ENCODE results near the gene HOXD8. TPM values are rescaled to one million over a fixed set of nuclear protein-coding genes. Genes with fewer than 3 reads are reported as not detected.

The HOXD8 gene
- total RNA-seq, 1 donor from 2014 or later: not detected

DNA sequence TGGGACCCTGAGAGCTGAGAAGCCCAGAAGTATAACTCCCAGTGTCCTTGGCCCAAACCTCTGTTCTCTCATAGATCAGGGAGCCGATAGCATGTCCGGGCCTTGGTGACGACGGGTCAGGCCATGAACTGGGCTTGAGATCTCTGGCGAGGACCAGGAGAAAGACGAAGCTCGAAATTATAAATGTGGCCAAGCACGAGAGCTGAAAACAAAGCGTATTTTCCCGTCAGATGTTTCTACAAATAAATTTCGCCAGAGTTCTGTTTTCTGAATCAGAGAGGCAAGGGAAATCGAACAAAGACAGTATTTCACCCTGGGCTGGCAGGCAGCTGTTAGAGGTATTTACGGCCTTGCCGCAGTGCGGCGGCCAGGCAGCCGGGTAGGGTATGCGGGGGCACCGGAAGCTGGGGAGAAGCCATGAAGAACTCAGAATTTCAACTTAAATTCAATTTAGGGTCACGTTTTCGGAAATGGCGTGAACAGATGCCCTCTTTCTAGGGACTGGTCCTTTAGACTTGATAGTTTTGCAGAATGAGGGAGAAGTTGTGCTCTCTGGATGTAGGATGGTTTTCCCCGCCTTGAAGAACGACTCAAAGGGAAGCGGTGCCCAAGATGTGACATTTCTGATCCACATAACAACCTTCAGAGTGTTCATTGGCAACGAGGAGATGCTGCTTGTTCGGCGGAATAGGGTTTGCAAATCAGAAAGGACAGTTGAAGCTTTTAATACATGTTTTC lies 9.6 kb downstream of the HOXD8 start:
- Mint-ChIP-seq H3K27me3 (ENCODE audit: low read depth) (peaks cover 83% of the 10 kb centered on the region), H3K4me1 (ENCODE audit: low read depth) (peaks cover 11% of the 10 kb centered on the region), H3K9me3 (ENCODE audit: low read depth) (peaks cover 9% of the 10 kb centered on the region), H3K4me3 (ENCODE audit: unreplicated experiment) (no peak overlapping the region), H3K27ac (ENCODE audit: unreplicated experiment) (no peak overlapping the region), H3K36me3 (ENCODE audit: low read depth) (peaks cover 10% of the 10 kb centered on the region)
- TF ChIP-seq, protein P1, sequence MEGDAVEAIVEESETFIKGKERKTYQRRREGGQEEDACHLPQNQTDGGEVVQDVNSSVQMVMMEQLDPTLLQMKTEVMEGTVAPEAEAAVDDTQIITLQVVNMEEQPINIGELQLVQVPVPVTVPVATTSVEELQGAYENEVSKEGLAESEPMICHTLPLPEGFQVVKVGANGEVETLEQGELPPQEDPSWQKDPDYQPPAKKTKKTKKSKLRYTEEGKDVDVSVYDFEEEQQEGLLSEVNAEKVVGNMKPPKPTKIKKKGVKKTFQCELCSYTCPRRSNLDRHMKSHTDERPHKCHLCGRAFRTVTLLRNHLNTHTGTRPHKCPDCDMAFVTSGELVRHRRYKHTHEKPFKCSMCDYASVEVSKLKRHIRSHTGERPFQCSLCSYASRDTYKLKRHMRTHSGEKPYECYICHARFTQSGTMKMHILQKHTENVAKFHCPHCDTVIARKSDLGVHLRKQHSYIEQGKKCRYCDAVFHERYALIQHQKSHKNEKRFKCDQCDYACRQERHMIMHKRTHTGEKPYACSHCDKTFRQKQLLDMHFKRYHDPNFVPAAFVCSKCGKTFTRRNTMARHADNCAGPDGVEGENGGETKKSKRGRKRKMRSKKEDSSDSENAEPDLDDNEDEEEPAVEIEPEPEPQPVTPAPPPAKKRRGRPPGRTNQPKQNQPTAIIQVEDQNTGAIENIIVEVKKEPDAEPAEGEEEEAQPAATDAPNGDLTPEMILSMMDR (IDR thresholded peaks at IDR 0.05): no peak
- DNase-seq (ENCODE audit: low spot score): no peak

DNA sequence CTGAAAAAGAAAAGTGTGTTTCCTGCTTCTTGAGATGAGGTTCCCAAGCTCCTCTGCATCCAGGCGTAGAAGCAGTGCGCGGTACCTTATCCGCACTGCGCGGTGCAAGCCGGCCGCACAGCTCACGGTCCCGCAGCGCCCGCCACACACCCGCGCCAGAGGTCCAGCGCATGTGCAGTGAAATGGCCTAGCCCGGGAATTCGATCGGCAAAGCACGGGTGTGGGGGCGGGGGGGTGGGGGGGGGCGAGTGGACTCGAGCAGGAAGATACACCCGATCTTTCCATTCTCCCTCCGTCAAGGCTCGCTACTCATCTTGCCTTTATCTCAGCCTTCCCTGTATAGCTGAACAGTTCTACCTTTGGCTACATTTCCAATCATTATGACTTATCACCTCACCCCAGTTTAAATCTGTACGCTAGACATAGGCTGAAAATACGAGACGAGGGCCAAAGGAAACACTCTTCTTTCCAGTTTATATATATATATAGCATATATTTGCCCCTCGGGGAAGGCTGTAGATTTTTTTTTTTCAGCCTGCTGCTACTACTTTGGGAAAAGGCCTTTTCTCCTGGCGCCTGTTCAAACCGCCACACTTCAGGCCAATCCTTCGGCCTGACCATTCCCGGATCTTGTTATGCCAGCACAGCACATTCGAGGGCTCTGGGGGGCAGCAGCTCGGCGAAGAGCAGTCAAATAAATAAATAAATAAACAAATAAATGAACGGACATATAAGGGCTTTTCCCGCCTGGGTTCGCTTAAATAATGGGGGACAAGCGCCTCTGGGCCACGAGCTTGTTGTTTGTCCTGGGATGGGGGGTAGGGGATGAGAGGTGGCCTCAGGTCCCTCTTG lies 10.4 kb downstream of the HOXD8 start:
- Mint-ChIP-seq H3K4me1 (ENCODE audit: low read depth) (peaks cover 11% of the 10 kb centered on the region), H3K27me3 (ENCODE audit: low read depth) (peaks cover 80% of the 10 kb centered on the region), H3K9me3 (ENCODE audit: low read depth) (peaks cover 9% of the 10 kb centered on the region), H3K27ac (ENCODE audit: unreplicated experiment) (no peak overlapping the region), H3K36me3 (ENCODE audit: low read depth) (peaks cover 10% of the 10 kb centered on the region), H3K4me3 (ENCODE audit: unreplicated experiment) (no peak overlapping the region)
- TF ChIP-seq, protein P1 (IDR thresholded peaks at IDR 0.05): no peak
- DNase-seq (ENCODE audit: low spot score): no peak

DNA sequence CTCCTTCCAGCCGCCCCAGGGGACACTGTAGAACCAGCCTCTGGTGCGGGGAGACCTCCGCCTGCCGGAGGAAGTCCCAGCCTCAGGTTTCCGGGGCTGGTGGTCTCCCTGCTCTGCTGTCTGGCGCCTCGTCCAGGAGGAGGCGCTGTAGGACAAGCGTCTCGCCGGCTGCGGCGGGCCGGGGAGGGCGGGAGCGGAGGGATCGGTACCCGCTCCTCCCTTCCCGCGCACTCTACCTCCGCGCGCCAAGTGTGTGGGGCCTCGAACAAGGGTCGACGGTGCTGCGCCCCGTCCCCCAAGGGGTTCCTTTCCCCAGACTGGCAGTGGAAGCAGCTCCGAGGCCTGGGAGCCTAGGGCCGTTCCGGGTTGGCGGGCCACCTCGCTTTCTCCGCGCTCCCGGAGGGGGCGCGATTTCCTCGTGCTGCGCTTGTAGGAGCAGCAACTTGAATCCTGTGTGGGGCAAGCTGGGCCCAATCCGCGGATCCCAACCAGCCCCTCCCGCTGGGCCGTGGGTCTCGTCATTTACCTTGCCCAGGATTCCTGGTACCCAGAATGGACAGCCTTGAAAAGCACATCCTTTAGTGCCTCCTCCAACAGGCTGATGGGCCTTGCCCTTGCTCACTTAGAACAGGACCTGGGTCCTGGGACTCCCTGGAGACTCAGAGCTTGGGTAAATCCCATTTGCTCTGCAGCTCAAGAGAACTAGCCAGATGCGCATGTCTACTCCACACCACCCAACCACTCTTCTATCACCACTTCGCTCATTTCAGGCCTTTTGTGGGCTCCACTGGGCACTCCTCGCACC lies 11.2 kb downstream of the HOXD8 start:
- no peak for DNase-seq (ENCODE audit: low spot score)
- Mint-ChIP-seq H3K36me3 (ENCODE audit: low read depth) (peaks cover 7% of the 10 kb centered on the region), H3K27me3 (ENCODE audit: low read depth) (peaks cover 80% of the 10 kb centered on the region), H3K9me3 (ENCODE audit: low read depth) (peaks cover 9% of the 10 kb centered on the region), H3K4me1 (ENCODE audit: low read depth) (peaks cover 7% of the 10 kb centered on the region), H3K4me3 (ENCODE audit: unreplicated experiment) (peak overlapping the region; percentile 12), H3K27ac (ENCODE audit: unreplicated experiment) (no peak overlapping the region)
- TF ChIP-seq, protein P1 (IDR thresholded peaks at IDR 0.05): peak; percentile 85

DNA sequence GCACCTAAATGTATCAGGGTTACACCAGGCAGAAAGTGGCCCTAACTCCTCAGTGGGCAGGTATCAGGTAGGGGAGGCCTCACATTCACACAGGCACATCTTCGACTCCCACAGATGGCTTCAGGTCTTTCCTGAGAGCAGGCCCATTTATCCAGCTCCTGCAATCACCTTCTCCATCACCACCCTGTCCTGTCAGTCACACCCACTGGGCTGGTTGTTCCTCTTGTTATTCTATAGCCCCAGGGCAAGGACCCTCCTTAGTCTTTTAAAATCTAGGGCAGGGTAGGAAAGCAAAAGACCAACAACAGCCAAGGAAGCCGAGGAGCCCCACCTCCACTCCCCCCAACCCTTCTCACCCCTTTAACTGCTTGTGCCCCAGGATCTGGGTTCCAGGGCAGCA lies 12.8 kb downstream of the HOXD8 start:
- H3K4me1 Mint-ChIP-seq (ENCODE audit: low read depth): no peaks in the 10 kb centered on the region
- H3K36me3 Mint-ChIP-seq (ENCODE audit: low read depth): peaks cover 6% of the 10 kb centered on the region

More for the DNA sequence above, 12.8 kb downstream of the HOXD8 start:
- TF ChIP-seq, protein P1 (IDR thresholded peaks at IDR 0.05): no peak
- Mint-ChIP-seq H3K27me3 (ENCODE audit: low read depth) (peaks cover 86% of the 10 kb centered on the region), H3K9me3 (ENCODE audit: low read depth) (peaks cover 9% of the 10 kb centered on the region), H3K27ac (ENCODE audit: unreplicated experiment) (no peak overlapping the region), H3K4me3 (ENCODE audit: unreplicated experiment) (no peak overlapping the region)
- DNase-seq (ENCODE audit: low spot score): no peak
